ENCODE data around the gene ERICH2. TPM values are rescaled to one million over a fixed set of nuclear protein-coding genes. Genes with fewer than 3 reads are reported as not detected.

The ERICH2 gene
- total and polyA plus RNA-seq, 2 of the 13 experiments (the other 11 are each of a cell fraction or from before 2014, with no cell fraction given), result not detected

DNA sequence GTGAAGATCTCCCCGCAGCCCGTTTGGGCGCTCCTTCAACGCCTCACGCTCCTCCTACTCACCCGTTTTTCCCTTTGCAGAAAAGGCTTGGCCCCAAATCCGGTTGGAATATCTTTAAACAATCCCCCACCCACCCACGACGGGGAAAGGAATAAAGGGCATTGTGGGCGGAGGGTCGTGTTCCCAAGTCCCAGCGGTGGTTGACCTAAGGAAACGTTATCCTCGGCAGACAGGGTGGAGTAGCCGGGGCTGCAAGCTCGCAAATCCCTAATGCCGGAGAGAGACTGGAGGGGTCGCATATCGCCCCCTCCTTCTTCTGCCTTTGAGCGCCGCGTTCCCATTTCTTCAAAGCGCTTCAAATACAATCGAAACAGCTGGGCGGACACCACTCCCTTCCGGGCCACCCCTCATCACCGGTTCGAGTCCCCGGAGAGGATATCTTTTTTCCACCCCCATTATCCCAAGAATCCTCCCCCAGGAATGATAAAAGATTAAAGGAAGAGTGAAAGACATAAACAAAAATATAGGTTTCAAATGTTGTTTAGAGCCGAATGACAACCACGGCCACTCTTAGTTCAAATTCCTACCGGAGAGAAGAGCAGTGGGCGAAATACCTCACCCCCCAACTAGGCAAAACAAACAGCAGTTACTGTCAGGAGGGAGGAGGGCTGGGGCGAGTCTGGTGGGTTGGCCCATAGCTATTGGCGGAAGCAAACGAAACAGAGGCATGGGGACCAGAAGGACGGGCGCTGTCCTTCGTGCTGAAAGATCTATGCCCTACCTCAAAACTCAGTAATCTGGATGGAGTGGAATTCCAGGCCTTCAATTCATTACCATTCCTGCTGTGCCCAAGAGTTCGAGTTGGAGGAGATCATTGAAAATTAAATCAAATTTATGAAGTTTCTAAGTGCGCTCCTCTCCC lies 43.7 kb downstream of the ERICH2 start (continued):
- TF ChIP-seq, protein P1, sequence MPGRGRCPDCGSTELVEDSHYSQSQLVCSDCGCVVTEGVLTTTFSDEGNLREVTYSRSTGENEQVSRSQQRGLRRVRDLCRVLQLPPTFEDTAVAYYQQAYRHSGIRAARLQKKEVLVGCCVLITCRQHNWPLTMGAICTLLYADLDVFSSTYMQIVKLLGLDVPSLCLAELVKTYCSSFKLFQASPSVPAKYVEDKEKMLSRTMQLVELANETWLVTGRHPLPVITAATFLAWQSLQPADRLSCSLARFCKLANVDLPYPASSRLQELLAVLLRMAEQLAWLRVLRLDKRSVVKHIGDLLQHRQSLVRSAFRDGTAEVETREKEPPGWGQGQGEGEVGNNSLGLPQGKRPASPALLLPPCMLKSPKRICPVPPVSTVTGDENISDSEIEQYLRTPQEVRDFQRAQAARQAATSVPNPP (CRISPR knock-in tag; IDR thresholded peaks at IDR 0.05), result no peak
- TF ChIP-seq PITX1 (CRISPR knock-in tag; IDR thresholded peaks at IDR 0.05) (peak; percentile 49; the same call in 1 of the 2 replicates), WIZ (CRISPR knock-in tag; IDR thresholded peaks at IDR 0.05) (peak; percentile 90), ZSCAN21 (CRISPR knock-in tag; IDR thresholded peaks at IDR 0.05; ENCODE audit: borderline replicate concordance) (0 out of 2 replicates have a peak, but pooled peaks have one; percentile 9), BORCS8-MEF2B (CRISPR knock-in tag; IDR thresholded peaks at IDR 0.05) (peak; percentile 65; the same call in 1 of the 2 replicates), MEF2D (CRISPR knock-in tag; IDR thresholded peaks at IDR 0.05) (peak; percentile 29; the same call in 1 of the 2 replicates), ZSCAN9 (CRISPR knock-in tag; IDR thresholded peaks at IDR 0.05; ENCODE audit: borderline replicate concordance) (0 out of 2 replicates have a peak, but pooled peaks have one; percentile 41), ZBTB20 (CRISPR knock-in tag; IDR thresholded peaks at IDR 0.05; ENCODE audit: borderline replicate concordance, low read depth) (peak; percentile 56; the same call in 1 of the 2 replicates), SOX5 (CRISPR knock-in tag; IDR thresholded peaks at IDR 0.05; ENCODE audit: borderline replicate concordance) (0 out of 2 replicates have a peak, but pooled peaks have one; percentile 16), ARID2 (CRISPR knock-in tag; IDR thresholded peaks at IDR 0.05; ENCODE audit: borderline replicate concordance) (0 out of 2 replicates have a peak, but pooled peaks have one; percentile 39)
- TF ChIP-seq, protein P2, sequence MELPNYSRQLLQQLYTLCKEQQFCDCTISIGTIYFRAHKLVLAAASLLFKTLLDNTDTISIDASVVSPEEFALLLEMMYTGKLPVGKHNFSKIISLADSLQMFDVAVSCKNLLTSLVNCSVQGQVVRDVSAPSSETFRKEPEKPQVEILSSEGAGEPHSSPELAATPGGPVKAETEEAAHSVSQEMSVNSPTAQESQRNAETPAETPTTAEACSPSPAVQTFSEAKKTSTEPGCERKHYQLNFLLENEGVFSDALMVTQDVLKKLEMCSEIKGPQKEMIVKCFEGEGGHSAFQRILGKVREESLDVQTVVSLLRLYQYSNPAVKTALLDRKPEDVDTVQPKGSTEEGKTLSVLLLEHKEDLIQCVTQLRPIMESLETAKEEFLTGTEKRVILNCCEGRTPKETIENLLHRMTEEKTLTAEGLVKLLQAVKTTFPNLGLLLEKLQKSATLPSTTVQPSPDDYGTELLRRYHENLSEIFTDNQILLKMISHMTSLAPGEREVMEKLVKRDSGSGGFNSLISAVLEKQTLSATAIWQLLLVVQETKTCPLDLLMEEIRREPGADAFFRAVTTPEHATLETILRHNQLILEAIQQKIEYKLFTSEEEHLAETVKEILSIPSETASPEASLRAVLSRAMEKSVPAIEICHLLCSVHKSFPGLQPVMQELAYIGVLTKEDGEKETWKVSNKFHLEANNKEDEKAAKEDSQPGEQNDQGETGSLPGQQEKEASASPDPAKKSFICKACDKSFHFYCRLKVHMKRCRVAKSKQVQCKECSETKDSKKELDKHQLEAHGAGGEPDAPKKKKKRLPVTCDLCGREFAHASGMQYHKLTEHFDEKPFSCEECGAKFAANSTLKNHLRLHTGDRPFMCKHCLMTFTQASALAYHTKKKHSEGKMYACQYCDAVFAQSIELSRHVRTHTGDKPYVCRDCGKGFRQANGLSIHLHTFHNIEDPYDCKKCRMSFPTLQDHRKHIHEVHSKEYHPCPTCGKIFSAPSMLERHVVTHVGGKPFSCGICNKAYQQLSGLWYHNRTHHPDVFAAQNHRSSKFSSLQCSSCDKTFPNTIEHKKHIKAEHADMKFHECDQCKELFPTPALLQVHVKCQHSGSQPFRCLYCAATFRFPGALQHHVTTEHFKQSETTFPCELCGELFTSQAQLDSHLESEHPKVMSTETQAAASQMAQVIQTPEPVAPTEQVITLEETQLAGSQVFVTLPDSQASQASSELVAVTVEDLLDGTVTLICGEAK (IDR thresholded peaks at IDR 0.05), result no peak
- TF ChIP-seq, protein P2 (CRISPR knock-in tag; IDR thresholded peaks at IDR 0.05), result no peak
- TF ChIP-seq, protein P3, sequence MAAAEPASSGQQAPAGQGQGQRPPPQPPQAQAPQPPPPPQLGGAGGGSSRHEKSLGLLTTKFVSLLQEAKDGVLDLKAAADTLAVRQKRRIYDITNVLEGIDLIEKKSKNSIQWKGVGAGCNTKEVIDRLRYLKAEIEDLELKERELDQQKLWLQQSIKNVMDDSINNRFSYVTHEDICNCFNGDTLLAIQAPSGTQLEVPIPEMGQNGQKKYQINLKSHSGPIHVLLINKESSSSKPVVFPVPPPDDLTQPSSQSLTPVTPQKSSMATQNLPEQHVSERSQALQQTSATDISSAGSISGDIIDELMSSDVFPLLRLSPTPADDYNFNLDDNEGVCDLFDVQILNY (CRISPR knock-in tag; conservative IDR thresholded peaks at IDR 0.05), result peak; percentile 33; the same call in 1 of the 2 replicates
